ACC112 (cell line): ENCODE results near the gene PTPRM.
A peak's percentile ranks its signal among the peaks of the same experiment; 100 is the strongest.

Experiments
- H2AFZ ChIP-seq: fragments of 200-600 bp; sonication (generic); one replicate; pipeline ENCODE4 v1.6.0; 2017; ENCODE audit warnings: antibody characterized with exemption, low read length; ENCODE audit not compliant: unreplicated experiment
- H3K27ac ChIP-seq: fragments of 200-600 bp; sonication (generic); 2 replicates; pipeline ENCODE4 v1.5.1; 2014; ENCODE audit warnings: low read depth, mild to moderate bottlenecking, antibody characterized with exemption, low read length, moderate library complexity
- H3K27me3 ChIP-seq: fragments of 200-600 bp; sonication (generic); 2 replicates; pipeline ENCODE4 v1.6.1; 2014; ENCODE audit warnings: mild to moderate bottlenecking, antibody characterized with exemption, low read length, moderate library complexity, mixed read lengths; ENCODE audit not compliant: insufficient read depth
- H3K36me3 ChIP-seq: fragments of 200-600 bp; sonication (generic); 2 replicates; pipeline ENCODE4 v1.6.1; 2016; ENCODE audit warnings: mild to moderate bottlenecking, antibody characterized with exemption, low read length, moderate library complexity, mixed read lengths; ENCODE audit not compliant: insufficient read depth
- H3K4me1 ChIP-seq: fragments of 200-600 bp; sonication (generic); one replicate; pipeline ENCODE4 v1.6.1; 2016; ENCODE audit warnings: low read length, mixed read lengths; ENCODE audit not compliant: insufficient read depth, unreplicated experiment, control insufficient read depth
- H3K4me3 ChIP-seq: fragments of 200-600 bp; sonication (generic); 2 replicates; pipeline ENCODE4 v1.5.1; 2014; ENCODE audit warnings: mild to moderate bottlenecking, low read depth, low read length
- H3K79me2 ChIP-seq: fragments of 200-600 bp; sonication (generic); one replicate; pipeline ENCODE4 v1.6.0; 2016; ENCODE audit warnings: low read length; ENCODE audit not compliant: control insufficient read depth, unreplicated experiment, insufficient read depth

Gene PTPRM

GRCh38 chr18:7814754-7815315 lies 247.7 kb downstream of the PTPRM start:
- Histone ChIP-seq H3K36me3 (peaks cover 17% of the 10 kb centered on the region), H3K27ac (no peak overlapping the region), H2AFZ (no peak overlapping the region), H3K4me3 (no peak overlapping the region), H3K79me2 (peaks cover 7% of the 10 kb centered on the region), H3K27me3 (no peaks in the 10 kb centered on the region), H3K4me1 (peaks cover 18% of the 10 kb centered on the region)

- H3K79me2 ChIP-seq: peaks cover 7% of the 10 kb centered on the region
- no peak overlapping the region for H2AFZ ChIP-seq
- H3K36me3 ChIP-seq: peaks cover 17% of the 10 kb centered on the region
- peaks cover 18% of the 10 kb centered on the region for H3K4me1 ChIP-seq
- H3K27ac ChIP-seq: no peak overlapping the region
- no peaks in the 10 kb centered on the region for H3K27me3 ChIP-seq
- H3K4me3 ChIP-seq: no peak overlapping the region
These were observed 248.7 kb downstream of the PTPRM start for GRCh38 chr18:7815787-7816186.

- Histone ChIP-seq H3K79me2 (peaks cover 6% of the 10 kb centered on the region), H3K4me3 (no peak overlapping the region), H3K27me3 (no peaks in the 10 kb centered on the region), H2AFZ (no peak overlapping the region), H3K36me3 (peaks cover 17% of the 10 kb centered on the region), H3K27ac (no peak overlapping the region), H3K4me1 (peaks cover 13% of the 10 kb centered on the region)
These were observed 250.6 kb downstream of the PTPRM start for GRCh38 chr18:7817575-7818230.

GRCh38 chr18:7821784-7822183 lies 254.7 kb downstream of the PTPRM start:
- H2AFZ ChIP-seq: peak overlapping the region; percentile 83
- H3K27ac ChIP-seq: peak overlapping the region; percentile 24; the same call in 1 of the 2 replicates
- H3K4me1 ChIP-seq: peaks cover 16% of the 10 kb centered on the region
- no peaks in the 10 kb centered on the region for H3K79me2 ChIP-seq
- H3K36me3 ChIP-seq: no peaks in the 10 kb centered on the region
- no peaks in the 10 kb centered on the region for H3K27me3 ChIP-seq
- peak overlapping the region; percentile 70 for H3K4me3 ChIP-seq

GRCh38 chr18:7822435-7823331 lies 255.6 kb downstream of the PTPRM start:
- Histone ChIP-seq H3K36me3 (no peaks in the 10 kb centered on the region), H3K27ac (peak overlapping the region; percentile 24; the same call in 1 of the 2 replicates), H3K79me2 (no peaks in the 10 kb centered on the region), H3K4me1 (peaks cover 16% of the 10 kb centered on the region), H3K27me3 (no peaks in the 10 kb centered on the region), H3K4me3 (peak overlapping the region; percentile 70), H2AFZ (peak overlapping the region; percentile 83)

GRCh38 chr18:7824970-7825369 lies 257.9 kb downstream of the PTPRM start:
- no peaks in the 10 kb centered on the region for H3K36me3 ChIP-seq
- no peaks in the 10 kb centered on the region for H3K27me3 ChIP-seq
- no peak overlapping the region for H3K27ac ChIP-seq
- H3K4me3 ChIP-seq: no peak overlapping the region
- peaks cover 16% of the 10 kb centered on the region for H3K4me1 ChIP-seq
- no peaks in the 10 kb centered on the region for H3K79me2 ChIP-seq
- no peak overlapping the region for H2AFZ ChIP-seq

GRCh38 chr18:7830468-7830867 lies 263.4 kb downstream of the PTPRM start:
- no peaks in the 10 kb centered on the region for H3K36me3 ChIP-seq
- no peaks in the 10 kb centered on the region for H3K4me1 ChIP-seq
- no peak overlapping the region for H2AFZ ChIP-seq
- no peaks in the 10 kb centered on the region for H3K27me3 ChIP-seq
- H3K27ac ChIP-seq: no peak overlapping the region
- H3K79me2 ChIP-seq: no peaks in the 10 kb centered on the region
- H3K4me3 ChIP-seq: no peak overlapping the region

GRCh38 chr18:7839548-7839947 lies 272.4 kb downstream of the PTPRM start:
- H3K27ac ChIP-seq: no peak overlapping the region
- H3K79me2 ChIP-seq: no peaks in the 10 kb centered on the region
- no peaks in the 10 kb centered on the region for H3K36me3 ChIP-seq
- H3K4me3 ChIP-seq: no peak overlapping the region
- H3K4me1 ChIP-seq: peaks cover 14% of the 10 kb centered on the region
- H2AFZ ChIP-seq: no peak overlapping the region
- H3K27me3 ChIP-seq: no peaks in the 10 kb centered on the region

GRCh38 chr18:7840411-7840810 lies 273.3 kb downstream of the PTPRM start:
- H3K27me3 ChIP-seq: no peaks in the 10 kb centered on the region
- no peaks in the 10 kb centered on the region for H3K79me2 ChIP-seq
- no peak overlapping the region for H3K4me3 ChIP-seq
- no peak overlapping the region for H3K27ac ChIP-seq
- no peak overlapping the region for H2AFZ ChIP-seq
- H3K36me3 ChIP-seq: peaks cover 3% of the 10 kb centered on the region; the same call in 1 of the 2 replicates
- peaks cover 14% of the 10 kb centered on the region for H3K4me1 ChIP-seq

- Histone ChIP-seq H3K79me2 (no peaks in the 10 kb centered on the region), H3K4me1 (peaks cover 14% of the 10 kb centered on the region), H2AFZ (no peak overlapping the region), H3K27me3 (no peaks in the 10 kb centered on the region), H3K4me3 (no peak overlapping the region), H3K27ac (no peak overlapping the region; the same call in 1 of the 2 replicates), H3K36me3 (peaks cover 3% of the 10 kb centered on the region; the same call in 1 of the 2 replicates)
These were observed 276.9 kb downstream of the PTPRM start for GRCh38 chr18:7844017-7844416.
